Nephron (organoid): ENCODE measurements around the gene GHSR.

ENCODE experiments used
- H3K27ac Mint-ChIP-seq, 3 experiments: 2 replicates each; pipeline ENCODE4 v1.8.0; 2020; ENCODE audit warnings: mixed read lengths in 3 of 3, mild to moderate bottlenecking in 2 of 3, moderate library complexity in 1 of 3
- H3K27me3 Mint-ChIP-seq: 2 replicates; pipeline ENCODE4 v1.8.0; 2021; ENCODE audit warnings: low read depth, mild to moderate bottlenecking, moderate library complexity, mixed read lengths
- H3K36me3 Mint-ChIP-seq: 2 replicates; pipeline ENCODE4 v1.8.0; 2020; ENCODE audit warnings: low read depth, mixed read lengths
- H3K4me1 Mint-ChIP-seq: 2 replicates; pipeline ENCODE4 v1.8.0; 2020; ENCODE audit warnings: mixed read lengths
- H3K4me3 Mint-ChIP-seq, 3 experiments: 2 replicates each; pipeline ENCODE4 v1.8.0; 2020; ENCODE audit warnings: mild to moderate bottlenecking in 3 of 3, mixed read lengths in 3 of 3, moderate library complexity in 2 of 3
- H3K9me3 Mint-ChIP-seq: 2 replicates; pipeline ENCODE4 v1.8.0; 2020; ENCODE audit warnings: mixed read lengths
- TF ChIP-seq, protein P1 (sequence below), 3 experiments: fragments of 200-600 bp; sonication (generic); IDR thresholded peaks; one replicate each; pipeline ENCODE4 v1.5.0; 2021; ENCODE audit warnings: antibody characterized with exemption in 3 of 3; ENCODE audit not compliant: unreplicated experiment in 3 of 3

The GHSR gene

DNA sequence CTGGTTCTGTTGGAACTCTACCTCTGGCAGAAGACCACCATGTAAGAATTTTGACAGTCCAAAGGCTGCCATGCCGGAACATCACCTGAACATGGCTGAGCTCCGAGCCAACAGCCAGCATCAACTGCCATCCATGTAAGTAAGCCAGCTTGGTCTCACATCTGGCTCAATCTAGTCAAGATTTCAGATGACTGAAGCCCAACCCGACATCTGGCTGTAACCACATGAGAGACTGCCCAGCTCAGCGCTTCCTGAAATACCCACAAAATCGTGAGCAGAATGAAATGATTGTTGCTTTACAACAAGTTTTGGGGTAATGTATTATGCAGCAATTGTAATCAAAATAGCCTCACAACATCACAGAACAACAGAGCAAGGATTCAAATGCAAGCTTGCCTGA, 32.9 kb downstream of the GHSR start:
- Mint-ChIP-seq H3K4me3 (no peak overlapping the region), H3K36me3 (no peaks in the 10 kb centered on the region), H3K9me3 (peaks cover 7% of the 10 kb centered on the region), H3K27me3 (no peaks in the 10 kb centered on the region), H3K27ac (no peak overlapping the region), H3K4me1 (no peaks in the 10 kb centered on the region)
- TF ChIP-seq, protein P1, sequence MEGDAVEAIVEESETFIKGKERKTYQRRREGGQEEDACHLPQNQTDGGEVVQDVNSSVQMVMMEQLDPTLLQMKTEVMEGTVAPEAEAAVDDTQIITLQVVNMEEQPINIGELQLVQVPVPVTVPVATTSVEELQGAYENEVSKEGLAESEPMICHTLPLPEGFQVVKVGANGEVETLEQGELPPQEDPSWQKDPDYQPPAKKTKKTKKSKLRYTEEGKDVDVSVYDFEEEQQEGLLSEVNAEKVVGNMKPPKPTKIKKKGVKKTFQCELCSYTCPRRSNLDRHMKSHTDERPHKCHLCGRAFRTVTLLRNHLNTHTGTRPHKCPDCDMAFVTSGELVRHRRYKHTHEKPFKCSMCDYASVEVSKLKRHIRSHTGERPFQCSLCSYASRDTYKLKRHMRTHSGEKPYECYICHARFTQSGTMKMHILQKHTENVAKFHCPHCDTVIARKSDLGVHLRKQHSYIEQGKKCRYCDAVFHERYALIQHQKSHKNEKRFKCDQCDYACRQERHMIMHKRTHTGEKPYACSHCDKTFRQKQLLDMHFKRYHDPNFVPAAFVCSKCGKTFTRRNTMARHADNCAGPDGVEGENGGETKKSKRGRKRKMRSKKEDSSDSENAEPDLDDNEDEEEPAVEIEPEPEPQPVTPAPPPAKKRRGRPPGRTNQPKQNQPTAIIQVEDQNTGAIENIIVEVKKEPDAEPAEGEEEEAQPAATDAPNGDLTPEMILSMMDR (IDR thresholded peaks at IDR 0.05; ENCODE audit: unreplicated experiment in 3 of 3) = no peak

DNA sequence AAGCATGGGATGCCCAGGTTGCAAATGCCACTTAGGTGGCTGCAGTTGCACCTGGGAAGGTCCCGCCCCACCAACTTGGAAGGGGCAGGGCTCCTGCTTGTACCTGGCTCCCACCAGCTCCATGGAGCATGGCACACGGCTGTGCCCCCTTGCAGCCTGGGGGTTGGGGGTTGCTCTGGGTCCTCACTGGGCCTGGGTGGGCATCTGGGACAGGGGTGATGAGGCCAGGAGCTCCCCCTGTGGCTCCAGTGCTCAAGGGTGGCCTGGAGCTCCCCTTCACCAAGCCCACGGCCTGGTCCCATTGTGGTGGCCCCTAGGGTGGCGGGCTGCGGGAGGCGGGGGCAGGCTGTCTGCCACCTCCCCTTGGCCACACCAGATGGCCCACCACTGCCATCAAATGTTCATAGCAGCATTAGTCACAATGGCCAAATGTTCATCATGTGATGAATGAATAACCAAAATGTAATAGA, 36.7 kb downstream of the GHSR start:
- H3K4me3 Mint-ChIP-seq = no peak overlapping the region
- TF ChIP-seq, protein P1 (IDR thresholded peaks at IDR 0.05; ENCODE audit: unreplicated experiment in 3 of 3) = no peak
- no peak overlapping the region for H3K27ac Mint-ChIP-seq
- no peaks in the 10 kb centered on the region for H3K27me3 Mint-ChIP-seq
- H3K36me3 Mint-ChIP-seq = no peaks in the 10 kb centered on the region
- no peaks in the 10 kb centered on the region for H3K9me3 Mint-ChIP-seq
- H3K4me1 Mint-ChIP-seq = no peaks in the 10 kb centered on the region

DNA sequence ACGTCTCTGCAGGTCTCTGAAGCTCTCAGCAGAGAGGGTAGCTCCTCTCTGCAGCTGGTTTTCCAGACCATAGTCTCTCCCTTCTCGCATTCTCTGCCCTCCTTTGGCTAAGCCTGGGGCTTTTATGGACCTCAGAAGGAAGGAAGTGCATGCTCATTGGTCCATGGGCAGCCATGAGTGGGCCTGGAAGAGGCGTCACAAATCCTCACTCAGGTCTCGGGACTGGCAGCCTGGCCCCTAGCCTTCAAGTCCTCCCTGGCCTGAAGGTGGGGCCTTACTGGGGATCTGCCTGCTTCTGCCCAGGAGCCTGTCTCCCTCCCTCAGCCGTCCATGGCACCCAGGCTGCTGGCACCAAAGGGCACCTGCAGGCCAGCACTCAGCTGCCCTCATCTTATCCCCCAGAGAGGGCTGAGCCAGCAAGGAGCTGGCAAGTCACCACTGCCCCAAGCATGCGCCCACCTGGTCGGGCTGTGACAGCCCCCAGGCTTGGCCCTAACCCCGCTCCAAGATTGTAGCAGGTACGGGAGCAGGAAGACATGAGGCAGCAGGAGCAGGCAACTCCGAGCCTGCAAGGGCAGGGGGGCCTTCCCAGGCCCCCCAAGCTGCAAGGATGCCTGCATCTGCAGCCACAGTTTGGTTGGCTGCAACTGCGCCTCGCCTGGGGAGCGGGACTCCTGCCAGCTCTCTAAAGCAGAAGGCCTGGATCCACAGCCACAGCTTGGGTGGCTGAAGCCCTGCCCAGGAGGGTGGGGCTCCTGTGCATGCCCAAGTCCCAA, 37.4 kb downstream of the GHSR start:
- Mint-ChIP-seq H3K36me3 (no peaks in the 10 kb centered on the region), H3K27me3 (no peaks in the 10 kb centered on the region), H3K4me3 (no peak overlapping the region), H3K27ac (no peak overlapping the region), H3K4me1 (no peaks in the 10 kb centered on the region), H3K9me3 (no peaks in the 10 kb centered on the region)
- TF ChIP-seq, protein P1 (IDR thresholded peaks at IDR 0.05; ENCODE audit: unreplicated experiment in 3 of 3) = no peak

DNA sequence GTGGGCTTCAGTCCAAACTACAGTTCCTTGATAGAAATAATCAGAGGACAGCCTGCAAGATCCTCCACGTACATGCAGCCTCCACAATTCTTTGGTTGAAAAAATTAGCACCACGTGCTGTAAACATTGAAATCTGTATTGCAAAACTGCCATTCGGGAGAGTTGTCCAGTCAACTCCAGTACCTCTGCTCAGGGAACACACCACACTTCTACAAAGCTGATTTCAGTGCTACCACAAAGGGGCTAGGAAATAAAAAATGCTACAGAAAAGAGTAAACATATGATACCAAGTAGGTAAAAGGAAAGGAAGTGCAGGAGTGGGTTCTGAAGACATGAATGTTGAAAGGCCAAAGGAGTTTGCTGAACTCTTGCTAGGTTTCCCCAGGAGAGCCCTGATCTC, 40.4 kb downstream of the GHSR start:
- Mint-ChIP-seq H3K4me1 (peaks cover 7% of the 10 kb centered on the region), H3K9me3 (no peaks in the 10 kb centered on the region), H3K4me3 (no peak overlapping the region), H3K27me3 (no peaks in the 10 kb centered on the region), H3K27ac (no peak overlapping the region), H3K36me3 (peaks cover 9% of the 10 kb centered on the region)
- TF ChIP-seq, protein P1 (IDR thresholded peaks at IDR 0.05; ENCODE audit: unreplicated experiment in 3 of 3) = no peak

DNA sequence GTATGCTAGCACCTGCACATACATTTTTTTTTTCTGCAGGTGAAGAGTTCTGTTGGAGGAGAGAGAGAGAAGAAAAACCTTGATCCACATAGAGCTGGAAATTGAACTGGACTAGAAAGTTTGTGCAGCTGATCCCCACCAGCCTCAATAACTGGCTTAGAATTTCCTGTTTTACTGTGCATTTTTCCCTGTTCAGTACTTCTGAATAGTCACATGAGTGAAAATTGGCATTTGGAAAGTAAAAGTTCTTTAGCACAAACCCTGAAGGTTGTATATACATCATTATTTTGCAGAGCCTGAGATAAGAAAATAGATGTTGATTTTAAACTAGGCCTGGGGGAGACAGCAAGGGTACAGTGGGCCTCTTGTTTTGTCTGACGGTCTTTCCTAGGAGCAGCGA, 42.3 kb downstream of the GHSR start:
- Mint-ChIP-seq H3K36me3 (peaks cover 28% of the 10 kb centered on the region), H3K27me3 (no peaks in the 10 kb centered on the region)
- TF ChIP-seq, protein P1 (IDR thresholded peaks at IDR 0.05; ENCODE audit: unreplicated experiment in 3 of 3) = no peak

More for the DNA sequence above, 42.3 kb downstream of the GHSR start:
- no peak overlapping the region for H3K4me3 Mint-ChIP-seq
- peaks cover 7% of the 10 kb centered on the region for H3K4me1 Mint-ChIP-seq
- H3K9me3 Mint-ChIP-seq = no peaks in the 10 kb centered on the region
- no peak overlapping the region for H3K27ac Mint-ChIP-seq
